SJSA1 (cell line): Measurements from ENCODE around the gene HTATSF1. TPM values are rescaled to one million over a fixed set of nuclear protein-coding genes. Genes with fewer than 3 reads are reported as not detected.

ENCODE experiments used
- DNase-seq, 2 experiments: peaks; one replicate each; pipeline ENCODE4 v3.0.0-alpha.2; 2015 to 2020; ENCODE audit warnings: low spot score in 2 of 2, low read depth in 1 of 2
- H3K27ac ChIP-seq: fragments of 250-450 bp; sonication (Bioruptor Pico); 2 replicates; pipeline ENCODE4 v1.5.1; 2020; ENCODE audit warnings: mild to moderate bottlenecking, moderate library complexity
- H3K27me3 ChIP-seq: fragments of 250-450 bp; sonication (Bioruptor Pico); replicated peaks from 2 replicates; pipeline ENCODE4 v1.5.1; 2020; ENCODE audit warnings: mild to moderate bottlenecking, moderate library complexity
- H3K36me3 ChIP-seq: fragments of 250-450 bp; sonication (Bioruptor Pico); 2 replicates; pipeline ENCODE4 v1.5.1; 2020; ENCODE audit warnings: mild to moderate bottlenecking
- H3K4me1 ChIP-seq: fragments of 250-450 bp; sonication (Bioruptor Pico); replicated peaks from 2 replicates; pipeline ENCODE4 v1.6.1; 2021; ENCODE audit warnings: mild to moderate bottlenecking
- H3K4me3 ChIP-seq: fragments of 250-450 bp; sonication (Bioruptor Pico); 2 replicates; pipeline ENCODE4 v1.5.1; 2020; ENCODE audit warnings: mild to moderate bottlenecking
- H3K9me3 ChIP-seq: fragments of 250-450 bp; sonication (Bioruptor Pico); replicated peaks from 2 replicates; pipeline ENCODE4 v1.5.1; 2020; ENCODE audit warnings: mild to moderate bottlenecking
- total RNA-seq: library from RNA; depleted of rRNA; stranded (reverse); fragments of >200 nt; shearing (Covaris generic); gene quantifications from 2 replicates; pipeline ENCODE4 v1.2.3, GENCODE V29; 2014

Gene HTATSF1
- total RNA-seq, 1 experiment from 2014 or later, result 90.4 TPM

- Histone ChIP-seq H3K4me3 (no peak overlapping the region), H3K36me3 (no peaks in the 10 kb centered on the region), H3K27ac (no peak overlapping the region), H3K9me3 (no peaks in the 10 kb centered on the region), H3K4me1 (no peaks in the 10 kb centered on the region), H3K27me3 (no peaks in the 10 kb centered on the region)
- no peak for DNase-seq
These were observed 20.9 kb upstream of the HTATSF1 start for GRCh38 chrX:136476501-136476900.

- Histone ChIP-seq H3K27me3 (no peaks in the 10 kb centered on the region), H3K36me3 (no peaks in the 10 kb centered on the region), H3K4me1 (no peaks in the 10 kb centered on the region), H3K27ac (no peak overlapping the region), H3K4me3 (no peak overlapping the region), H3K9me3 (no peaks in the 10 kb centered on the region)
- no peak for DNase-seq
These were observed 20.4 kb upstream of the HTATSF1 start for GRCh38 chrX:136477026-136477425.

GRCh38 chrX:136480383-136480782 is 17.0 kb upstream of the HTATSF1 start:
- H3K9me3 ChIP-seq, result no peaks in the 10 kb centered on the region
- no peaks in the 10 kb centered on the region for H3K36me3 ChIP-seq
- no peak for DNase-seq
- H3K27ac ChIP-seq, result no peak overlapping the region
- no peak overlapping the region for H3K4me3 ChIP-seq
- no peaks in the 10 kb centered on the region for H3K4me1 ChIP-seq
- H3K27me3 ChIP-seq, result no peaks in the 10 kb centered on the region

- no peaks in the 10 kb centered on the region for H3K4me1 ChIP-seq
- no peak within 1 kb of the TSS for H3K4me3 ChIP-seq
- no peaks in the 10 kb centered on the region for H3K36me3 ChIP-seq
- no peak within 1 kb of the TSS for H3K27ac ChIP-seq
- peaks cover 6% of the 10 kb centered on the region; the same call in 1 of the 2 replicates for H3K27me3 ChIP-seq
- no peaks in the 10 kb centered on the region for H3K9me3 ChIP-seq
- no peak for DNase-seq
These were observed 9.7 kb upstream of the HTATSF1 start, which contains the start of gene BRS3 for GRCh38 chrX:136487647-136488046. Gene BRS3 (plus strand): TSS chrX:136487947. CDS start chrX:136488115, 168 bp downstream.

GRCh38 chrX:136488706-136489105 is 8.7 kb upstream of the HTATSF1 start:
- H3K9me3 ChIP-seq, result no peaks in the 10 kb centered on the region
- peaks cover 6% of the 10 kb centered on the region; the same call in 1 of the 2 replicates for H3K27me3 ChIP-seq
- no peak for DNase-seq

GRCh38 chrX:136491832-136492231 is 5.6 kb upstream of the HTATSF1 start:
- no peak for DNase-seq
- Histone ChIP-seq H3K4me1 (no peaks in the 10 kb centered on the region), H3K27me3 (peaks cover 6% of the 10 kb centered on the region; the same call in 1 of the 2 replicates), H3K36me3 (no peaks in the 10 kb centered on the region), H3K27ac (no peak overlapping the region), H3K9me3 (no peaks in the 10 kb centered on the region), H3K4me3 (no peak overlapping the region)

More at GRCh38 chrX:136488706-136489105, 8.7 kb upstream of the HTATSF1 start:
- H3K36me3 ChIP-seq, result no peaks in the 10 kb centered on the region
- no peak overlapping the region for H3K4me3 ChIP-seq
- H3K4me1 ChIP-seq, result no peaks in the 10 kb centered on the region
- H3K27ac ChIP-seq, result no peak overlapping the region

GRCh38 chrX:136493011-136493410 is 4.4 kb upstream of the HTATSF1 start:
- peaks cover 6% of the 10 kb centered on the region; the same call in 1 of the 2 replicates for H3K27me3 ChIP-seq
- DNase-seq, result no peak
- H3K9me3 ChIP-seq, result no peaks in the 10 kb centered on the region
- no peak overlapping the region for H3K4me3 ChIP-seq
- H3K36me3 ChIP-seq, result no peaks in the 10 kb centered on the region
- no peaks in the 10 kb centered on the region for H3K4me1 ChIP-seq
- no peak overlapping the region for H3K27ac ChIP-seq

GRCh38 chrX:136495043-136495442 is 2.3 kb upstream of the HTATSF1 start:
- Histone ChIP-seq H3K9me3 (no peaks in the 10 kb centered on the region), H3K4me1 (no peaks in the 10 kb centered on the region), H3K27ac (no peak overlapping the region), H3K4me3 (no peak overlapping the region), H3K36me3 (no peaks in the 10 kb centered on the region), H3K27me3 (peaks cover 4% of the 10 kb centered on the region; the same call in 1 of the 2 replicates)
- no peak for DNase-seq

- H3K27ac ChIP-seq, result peak overlapping the region; percentile 97
- no peaks in the 10 kb centered on the region for H3K4me1 ChIP-seq
- H3K9me3 ChIP-seq, result no peaks in the 10 kb centered on the region
- 0 out of 2 replicates have a peak, but pooled peaks cover 3% of the 10 kb centered on the region for H3K27me3 ChIP-seq
- DNase-seq, result no peak
- peak overlapping the region; percentile 85 for H3K4me3 ChIP-seq
- H3K36me3 ChIP-seq, result peaks cover 6% of the 10 kb centered on the region; the same call in 1 of the 2 replicates
These were observed 1.1 kb upstream of the HTATSF1 start for GRCh38 chrX:136496186-136496763.

- peak overlapping the region; percentile 85 for H3K4me3 ChIP-seq
- H3K4me1 ChIP-seq, result no peaks in the 10 kb centered on the region
- peaks cover 6% of the 10 kb centered on the region; the same call in 1 of the 2 replicates for H3K36me3 ChIP-seq
- H3K27ac ChIP-seq, result peak overlapping the region; percentile 97
- H3K27me3 ChIP-seq, result no peaks in the 10 kb centered on the region
- peak; percentile 83 to 85 for DNase-seq
- no peaks in the 10 kb centered on the region for H3K9me3 ChIP-seq
These were observed 432 bp upstream of the HTATSF1 start for GRCh38 chrX:136496764-136497555.

- H3K27me3 ChIP-seq, result no peaks in the 10 kb centered on the region
- H3K9me3 ChIP-seq, result no peaks in the 10 kb centered on the region
- no peak overlapping the region for H3K4me3 ChIP-seq
These were observed 21.7 kb downstream of the HTATSF1 start for GRCh38 chrX:136519069-136519468.

GRCh38 chrX:136523770-136524169 is 26.4 kb downstream of the HTATSF1 start:
- no peak for DNase-seq
- no peak overlapping the region for H3K4me3 ChIP-seq
- H3K9me3 ChIP-seq, result no peaks in the 10 kb centered on the region
- no peaks in the 10 kb centered on the region for H3K4me1 ChIP-seq
- H3K27ac ChIP-seq, result no peak overlapping the region
- no peaks in the 10 kb centered on the region for H3K27me3 ChIP-seq
- H3K36me3 ChIP-seq, result no peaks in the 10 kb centered on the region

More at GRCh38 chrX:136519069-136519468, 21.7 kb downstream of the HTATSF1 start:
- Histone ChIP-seq H3K27ac (no peak overlapping the region), H3K36me3 (no peaks in the 10 kb centered on the region), H3K4me1 (no peaks in the 10 kb centered on the region)
- DNase-seq, result no peak

- H3K9me3 ChIP-seq, result no peaks in the 10 kb centered on the region
- no peak overlapping the region for H3K4me3 ChIP-seq
- H3K4me1 ChIP-seq, result no peaks in the 10 kb centered on the region
- H3K36me3 ChIP-seq, result no peaks in the 10 kb centered on the region
- no peaks in the 10 kb centered on the region for H3K27me3 ChIP-seq
- no peak for DNase-seq
- H3K27ac ChIP-seq, result no peak overlapping the region
These were observed 28.6 kb downstream of the HTATSF1 start for GRCh38 chrX:136525738-136526606.
